GM12874 (cell line): ENCODE results near the gene TOPAZ1.

Source experiments
- TF ChIP-seq, protein P1 (sequence below): IDR thresholded peaks from 2 replicates; pipeline ENCODE4 v1.5.1; 2011; ENCODE audit warnings: low read depth, mild to moderate bottlenecking, control low read depth, low read length, moderate library complexity; ENCODE audit not compliant: insufficient read depth

TOPAZ1 gene

GRCh38 chr3:44222337-44222736 lies 19.3 kb upstream of the TOPAZ1 start:
- TF ChIP-seq, protein P1, sequence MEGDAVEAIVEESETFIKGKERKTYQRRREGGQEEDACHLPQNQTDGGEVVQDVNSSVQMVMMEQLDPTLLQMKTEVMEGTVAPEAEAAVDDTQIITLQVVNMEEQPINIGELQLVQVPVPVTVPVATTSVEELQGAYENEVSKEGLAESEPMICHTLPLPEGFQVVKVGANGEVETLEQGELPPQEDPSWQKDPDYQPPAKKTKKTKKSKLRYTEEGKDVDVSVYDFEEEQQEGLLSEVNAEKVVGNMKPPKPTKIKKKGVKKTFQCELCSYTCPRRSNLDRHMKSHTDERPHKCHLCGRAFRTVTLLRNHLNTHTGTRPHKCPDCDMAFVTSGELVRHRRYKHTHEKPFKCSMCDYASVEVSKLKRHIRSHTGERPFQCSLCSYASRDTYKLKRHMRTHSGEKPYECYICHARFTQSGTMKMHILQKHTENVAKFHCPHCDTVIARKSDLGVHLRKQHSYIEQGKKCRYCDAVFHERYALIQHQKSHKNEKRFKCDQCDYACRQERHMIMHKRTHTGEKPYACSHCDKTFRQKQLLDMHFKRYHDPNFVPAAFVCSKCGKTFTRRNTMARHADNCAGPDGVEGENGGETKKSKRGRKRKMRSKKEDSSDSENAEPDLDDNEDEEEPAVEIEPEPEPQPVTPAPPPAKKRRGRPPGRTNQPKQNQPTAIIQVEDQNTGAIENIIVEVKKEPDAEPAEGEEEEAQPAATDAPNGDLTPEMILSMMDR, result no peak

DNA sequence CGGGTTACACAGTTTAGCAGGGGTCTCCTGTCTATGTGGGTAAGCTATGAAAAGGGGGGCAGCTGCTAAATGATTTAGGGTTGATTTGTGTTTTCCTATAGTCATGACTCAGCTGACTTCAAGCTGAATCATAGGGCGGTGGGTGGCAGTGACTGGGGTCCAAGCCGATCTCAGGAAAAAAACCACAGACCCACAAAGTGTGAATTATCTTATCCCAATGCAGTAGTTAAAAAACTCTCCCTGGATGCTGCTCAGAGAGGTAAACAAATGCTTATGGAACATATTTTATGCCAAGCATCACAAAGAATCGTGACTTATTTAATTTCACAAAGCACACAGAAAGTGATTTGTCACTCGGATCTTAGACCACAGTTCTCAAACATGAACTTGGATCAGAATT lies 18.4 kb upstream of the TOPAZ1 start:
- TF ChIP-seq, protein P1, result no peak

DNA sequence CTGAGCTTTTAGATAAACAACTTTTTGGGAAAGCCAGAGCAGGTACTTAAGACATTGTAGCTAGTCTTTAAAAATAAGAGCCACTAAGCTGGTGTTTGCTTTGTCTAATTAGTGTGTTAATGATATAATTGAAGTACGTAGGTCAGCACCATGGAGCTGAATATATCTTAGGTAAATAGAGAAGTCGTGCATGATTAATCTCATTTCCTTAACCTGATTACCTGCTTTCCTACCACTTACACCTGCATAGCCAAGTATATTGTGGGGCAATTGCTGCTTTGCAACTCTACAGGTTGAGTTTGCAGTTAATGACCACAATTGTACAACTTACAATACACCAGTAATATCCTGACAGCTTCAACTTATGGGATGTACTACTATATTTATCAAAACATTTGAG lies 17.6 kb upstream of the TOPAZ1 start:
- TF ChIP-seq, protein P1, result no peak

DNA sequence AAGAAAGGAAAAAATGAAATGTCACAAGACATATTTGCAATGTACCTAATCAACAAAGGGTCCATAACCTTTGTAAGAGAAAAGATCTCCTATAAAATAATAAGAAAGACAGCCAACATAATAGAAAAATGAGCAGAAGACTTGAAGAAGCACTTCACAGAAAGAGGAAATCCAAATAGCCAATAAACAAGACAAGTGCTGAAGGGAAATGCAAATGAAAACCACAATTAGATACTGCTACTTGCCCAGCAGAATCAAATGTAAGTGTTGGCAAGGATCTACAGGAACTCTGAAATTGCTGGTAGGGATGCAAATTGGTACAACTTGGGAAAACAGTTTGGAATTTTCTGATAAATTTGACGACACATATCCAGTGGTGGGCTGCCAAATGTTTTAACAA lies 15.1 kb upstream of the TOPAZ1 start:
- TF ChIP-seq, protein P1, result no peak

DNA sequence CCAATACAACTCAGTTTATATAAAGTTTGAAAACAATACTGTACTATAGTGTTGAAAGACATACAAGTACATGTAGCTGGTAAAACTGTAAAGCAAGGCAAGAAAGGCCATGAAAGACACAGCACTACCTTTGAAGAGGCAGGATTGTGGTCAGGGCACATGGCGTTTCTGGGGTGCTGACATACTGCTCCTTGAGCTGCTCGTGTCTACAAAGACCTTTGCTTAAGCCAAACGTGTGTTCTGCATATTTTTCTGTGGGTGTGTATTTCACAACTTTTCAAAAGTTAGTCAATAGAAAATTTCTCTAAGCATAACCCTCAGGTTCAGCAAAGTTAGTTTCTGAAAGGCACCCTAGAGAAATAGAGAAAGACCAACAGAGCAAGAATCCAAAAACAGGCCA lies 14.1 kb upstream of the TOPAZ1 start:
- TF ChIP-seq, protein P1, result no peak

DNA sequence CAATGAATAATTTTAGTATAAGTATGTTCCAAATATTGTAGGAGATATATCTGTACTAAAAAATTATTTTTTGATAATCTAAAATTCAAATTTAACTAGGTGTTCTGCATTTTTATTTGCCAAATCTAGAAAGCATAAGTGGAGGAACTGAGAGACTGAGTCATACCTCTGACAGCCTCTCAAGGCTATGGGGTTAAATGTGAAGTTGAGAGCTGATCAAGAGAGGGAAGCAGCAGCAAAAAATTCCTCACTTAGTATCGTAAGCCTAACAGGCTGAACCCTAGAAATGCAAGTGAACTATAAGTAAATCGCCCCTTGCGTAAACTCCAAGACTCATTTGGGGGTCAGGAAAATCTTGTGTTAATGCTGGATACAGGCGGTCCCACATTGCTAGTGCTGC lies 12.8 kb upstream of the TOPAZ1 start:
- TF ChIP-seq, protein P1, result no peak

GRCh38 chr3:44232407-44232806 lies 9.3 kb upstream of the TOPAZ1 start:
- TF ChIP-seq, protein P1, result no peak
